ENCODE data around the gene PKNOX2.

The PKNOX2 gene

GRCh38 chr11:125350206-125351032 lies 185.9 kb downstream of the PKNOX2 start:
- peaks cover 4% of the 10 kb centered on the region; the same call in 1 of the 2 replicates for H3K27me3 ChIP-seq (replicated peaks; ENCODE audit: insufficient read depth, low read length)
- no peak overlapping the region for H3K4me3 ChIP-seq (ENCODE audit: low read length)
- no peaks in the 10 kb centered on the region for H3K36me3 ChIP-seq (replicated peaks; ENCODE audit: insufficient read depth, low read length)
- no peaks in the 10 kb centered on the region for H3F3A ChIP-seq (ENCODE audit: insufficient read depth, low read length)
- H3K79me2 ChIP-seq (ENCODE audit: low read length) = no peaks in the 10 kb centered on the region
- no peak for DNase-seq
- no peaks in the 10 kb centered on the region for H3K9me2 ChIP-seq (replicated peaks; ENCODE audit: insufficient read depth, low read length)
- H3K27ac ChIP-seq (ENCODE audit: low read length) = no peak overlapping the region
- H3K4me2 ChIP-seq (ENCODE audit: low read depth, low read length) = no peak overlapping the region
- H2AFZ ChIP-seq (ENCODE audit: low read length) = no peak overlapping the region
- no peak for TF ChIP-seq EZH2 (optimal IDR thresholded peaks at IDR 0.05; ENCODE audit: low read depth, low read length)
- no peak for TF ChIP-seq EZH2phosphoT487 (IDR thresholded peaks at IDR 0.05; ENCODE audit: low read length)
- no peak for TF ChIP-seq CTCF (IDR thresholded peaks at IDR 0.05; ENCODE audit: low read length)
- no peaks in the 10 kb centered on the region for H3K9me3 ChIP-seq (replicated peaks; ENCODE audit: insufficient read depth, low read length)
- no peaks in the 10 kb centered on the region for H3K4me1 ChIP-seq (ENCODE audit: low read length)
- no peak overlapping the region for H3K9ac ChIP-seq (ENCODE audit: low read length)
- no peaks in the 10 kb centered on the region for H4K20me1 ChIP-seq (ENCODE audit: insufficient read depth, low read length)

GRCh38 chr11:125351033-125351867 lies 186.7 kb downstream of the PKNOX2 start:
- Histone ChIP-seq H3K4me3 (ENCODE audit: low read length) (no peak overlapping the region), H3K9me3 (replicated peaks; ENCODE audit: insufficient read depth, low read length) (no peaks in the 10 kb centered on the region), H3F3A (ENCODE audit: insufficient read depth, low read length) (no peaks in the 10 kb centered on the region), H3K4me1 (ENCODE audit: low read length) (no peaks in the 10 kb centered on the region), H2AFZ (ENCODE audit: low read length) (no peak overlapping the region), H3K36me3 (replicated peaks; ENCODE audit: insufficient read depth, low read length) (no peaks in the 10 kb centered on the region), H3K79me2 (ENCODE audit: low read length) (no peaks in the 10 kb centered on the region), H3K4me2 (ENCODE audit: low read depth, low read length) (no peak overlapping the region), H3K9ac (ENCODE audit: low read length) (no peak overlapping the region), H4K20me1 (ENCODE audit: insufficient read depth, low read length) (no peaks in the 10 kb centered on the region), H3K9me2 (replicated peaks; ENCODE audit: insufficient read depth, low read length) (no peaks in the 10 kb centered on the region), H3K27ac (ENCODE audit: low read length) (no peak overlapping the region), H3K27me3 (replicated peaks; ENCODE audit: insufficient read depth, low read length) (peaks cover 4% of the 10 kb centered on the region; the same call in 1 of the 2 replicates)
- TF ChIP-seq EZH2phosphoT487 (IDR thresholded peaks at IDR 0.05; ENCODE audit: low read length) (no peak), CTCF (IDR thresholded peaks at IDR 0.05; ENCODE audit: low read length) (no peak), EZH2 (optimal IDR thresholded peaks at IDR 0.05; ENCODE audit: low read depth, low read length) (no peak)
- no peak for DNase-seq

- no peaks in the 10 kb centered on the region for H3K36me3 ChIP-seq (replicated peaks; ENCODE audit: insufficient read depth, low read length)
- H3K4me2 ChIP-seq (ENCODE audit: low read depth, low read length) = no peak overlapping the region
- H4K20me1 ChIP-seq (ENCODE audit: insufficient read depth, low read length) = no peaks in the 10 kb centered on the region
- no peaks in the 10 kb centered on the region for H3K9me3 ChIP-seq (replicated peaks; ENCODE audit: insufficient read depth, low read length)
- no peak for DNase-seq
- H3K27ac ChIP-seq (ENCODE audit: low read length) = no peak overlapping the region
- H3F3A ChIP-seq (ENCODE audit: insufficient read depth, low read length) = no peaks in the 10 kb centered on the region
- H3K9me2 ChIP-seq (replicated peaks; ENCODE audit: insufficient read depth, low read length) = no peaks in the 10 kb centered on the region
- peaks cover 4% of the 10 kb centered on the region; the same call in 1 of the 2 replicates for H3K27me3 ChIP-seq (replicated peaks; ENCODE audit: insufficient read depth, low read length)
- no peaks in the 10 kb centered on the region for H3K79me2 ChIP-seq (ENCODE audit: low read length)
- no peak overlapping the region for H2AFZ ChIP-seq (ENCODE audit: low read length)
- TF ChIP-seq CTCF (IDR thresholded peaks at IDR 0.05; ENCODE audit: low read length) = no peak
- no peak for TF ChIP-seq EZH2phosphoT487 (IDR thresholded peaks at IDR 0.05; ENCODE audit: low read length)
- no peak for TF ChIP-seq EZH2 (optimal IDR thresholded peaks at IDR 0.05; ENCODE audit: low read depth, low read length)
- no peaks in the 10 kb centered on the region for H3K4me1 ChIP-seq (ENCODE audit: low read length)
- no peak overlapping the region for H3K4me3 ChIP-seq (ENCODE audit: low read length)
- no peak overlapping the region for H3K9ac ChIP-seq (ENCODE audit: low read length)
Observed at GRCh38 chr11:125351868-125352250, 187.3 kb downstream of the PKNOX2 start.
